Right renal cortex interstitium (tissue), 3 donors: ENCODE measurements around the gene STAT3. TPM values are rescaled to one million over a fixed set of nuclear protein-coding genes. Genes with fewer than 3 reads are reported as not detected.

Source experiments
- DNase-seq, 3 donors: peaks; one replicate each; pipeline ENCODE4 v3.0.0-alpha.2; 2013; ENCODE audit warnings: low read depth in 3 of 3, low spot score in 2 of 3
- polyA plus RNA-seq, 3 donors: library from polyadenylated mRNA; unstranded; fragments of 120-200 nt; gene quantifications; one replicate each; pipeline ENCODE4 v1.2.1, GENCODE V29; 2013; ENCODE audit not compliant: insufficient read length in 3 of 3

Gene STAT3
- polyA plus RNA-seq, 3 donors = 53.3 to 57.0 (median 55.3) TPM

DNA sequence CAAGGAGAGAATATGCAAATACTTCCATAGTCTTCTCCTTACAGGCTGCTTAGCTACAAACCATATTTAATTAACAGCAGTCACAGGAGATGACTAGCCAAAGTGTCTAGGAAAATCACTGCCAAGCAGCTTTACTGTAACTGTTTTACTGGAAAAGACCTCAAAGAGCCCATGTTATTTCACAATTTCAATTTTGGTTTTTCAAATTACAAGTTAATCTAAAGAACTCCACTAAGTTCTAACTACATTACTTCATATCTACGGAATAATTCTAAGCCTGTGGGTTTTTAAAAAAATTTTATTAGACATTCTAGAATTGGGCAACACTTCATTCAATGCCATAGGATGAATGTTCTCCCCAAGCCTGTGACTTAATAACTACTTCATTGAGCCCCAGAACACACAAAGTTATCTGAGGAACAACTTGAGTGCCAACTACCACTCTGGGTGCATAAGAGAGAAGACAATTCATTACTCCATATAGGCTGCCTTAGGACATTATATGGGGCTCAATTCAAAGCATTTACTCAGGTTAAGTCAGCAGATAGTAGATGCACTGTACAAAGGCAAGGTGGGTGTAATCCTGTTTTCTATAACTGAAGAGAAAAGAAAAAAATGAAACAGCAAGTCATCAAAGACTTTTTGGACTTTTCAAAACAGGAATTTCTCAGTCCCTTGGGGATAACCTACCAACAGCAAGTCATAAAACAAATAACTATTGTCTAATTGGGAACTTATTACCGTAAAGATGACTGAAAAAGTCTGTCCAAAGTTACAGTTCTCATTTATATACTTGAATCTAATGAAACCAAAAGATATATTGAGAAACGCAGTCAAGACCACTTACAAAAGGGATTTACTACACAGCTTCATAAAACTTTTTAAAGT lies 33.0 kb downstream of the STAT3 start:
- DNase-seq = no peak

DNA sequence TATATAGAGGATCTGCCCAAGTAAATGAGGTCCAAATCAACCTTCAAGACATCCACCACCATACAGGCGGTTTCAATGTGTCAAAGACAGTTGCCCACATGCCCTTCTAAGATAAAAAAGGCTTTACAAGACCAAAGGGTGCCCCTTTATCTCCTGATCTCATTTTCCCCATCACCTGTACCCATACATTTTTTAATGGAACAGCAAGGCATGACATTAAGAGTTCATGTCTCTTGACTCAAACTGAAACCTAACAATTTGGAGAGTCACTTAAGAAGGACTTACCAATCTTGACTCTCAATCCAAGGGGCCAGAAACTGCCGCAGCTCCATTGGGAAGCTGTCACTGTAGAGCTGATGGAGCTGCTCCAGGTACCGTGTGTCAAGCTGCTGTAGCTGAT lies 40.1 kb downstream of the STAT3 start:
- DNase-seq = no peak

DNA sequence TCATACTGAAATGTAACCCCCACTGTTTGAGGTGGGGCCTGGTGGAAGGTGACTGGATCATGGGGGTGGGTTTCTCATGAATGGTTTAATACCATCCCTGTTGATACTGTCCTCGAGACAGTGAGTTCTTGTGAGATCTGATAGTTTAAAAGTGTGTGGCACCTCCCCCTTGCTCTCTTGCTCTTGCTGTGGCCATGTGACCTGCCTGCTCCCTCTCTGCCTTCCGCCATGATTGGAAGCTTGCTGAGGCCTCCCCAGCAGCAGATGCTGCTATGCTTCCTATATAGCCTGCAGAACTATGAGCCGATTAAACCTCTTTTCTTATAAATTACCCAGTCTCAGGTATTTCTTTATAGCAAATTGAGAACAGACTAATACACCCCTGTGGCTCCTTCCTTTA lies 40.6 kb downstream of the STAT3 start:
- DNase-seq = no peak

DNA sequence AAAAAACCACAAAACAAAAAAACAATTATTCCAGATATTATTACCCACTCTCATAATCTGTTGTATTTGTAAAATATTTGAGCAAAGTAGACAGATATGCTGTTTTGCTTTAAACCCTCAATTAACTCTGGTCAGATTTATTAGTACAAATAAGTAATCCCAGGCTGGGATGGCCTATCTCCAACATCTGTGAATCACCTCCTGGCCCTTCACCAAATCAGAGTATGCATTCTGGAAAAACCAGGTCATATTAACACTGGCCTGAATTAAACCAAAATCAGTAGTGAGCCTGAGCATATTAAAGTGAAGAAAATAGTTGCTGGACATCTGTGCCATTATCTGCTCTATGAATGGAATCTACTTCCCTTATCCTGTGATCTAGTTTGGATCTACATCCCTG lies 41.0 kb downstream of the STAT3 start:
- DNase-seq = no peak

DNA sequence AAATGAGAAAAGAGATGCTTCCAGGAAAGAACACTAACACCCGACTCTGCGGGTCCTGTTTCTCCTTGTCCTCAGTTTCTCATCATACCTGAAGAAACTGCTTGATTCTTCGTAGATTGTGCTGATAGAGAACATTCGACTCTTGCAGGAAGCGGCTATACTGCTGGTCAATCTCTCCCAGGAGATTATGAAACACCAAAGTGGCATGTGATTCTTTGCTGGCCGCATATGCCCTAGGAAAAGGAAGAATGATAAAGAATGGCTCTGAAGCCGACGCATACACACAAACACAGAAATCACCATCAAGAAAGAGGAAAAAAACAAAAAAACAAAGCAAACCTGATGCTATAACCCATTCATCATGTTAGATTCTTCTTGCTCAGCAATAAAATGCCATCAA lies 41.8 kb downstream of the STAT3 start:
- no peak for DNase-seq

DNA sequence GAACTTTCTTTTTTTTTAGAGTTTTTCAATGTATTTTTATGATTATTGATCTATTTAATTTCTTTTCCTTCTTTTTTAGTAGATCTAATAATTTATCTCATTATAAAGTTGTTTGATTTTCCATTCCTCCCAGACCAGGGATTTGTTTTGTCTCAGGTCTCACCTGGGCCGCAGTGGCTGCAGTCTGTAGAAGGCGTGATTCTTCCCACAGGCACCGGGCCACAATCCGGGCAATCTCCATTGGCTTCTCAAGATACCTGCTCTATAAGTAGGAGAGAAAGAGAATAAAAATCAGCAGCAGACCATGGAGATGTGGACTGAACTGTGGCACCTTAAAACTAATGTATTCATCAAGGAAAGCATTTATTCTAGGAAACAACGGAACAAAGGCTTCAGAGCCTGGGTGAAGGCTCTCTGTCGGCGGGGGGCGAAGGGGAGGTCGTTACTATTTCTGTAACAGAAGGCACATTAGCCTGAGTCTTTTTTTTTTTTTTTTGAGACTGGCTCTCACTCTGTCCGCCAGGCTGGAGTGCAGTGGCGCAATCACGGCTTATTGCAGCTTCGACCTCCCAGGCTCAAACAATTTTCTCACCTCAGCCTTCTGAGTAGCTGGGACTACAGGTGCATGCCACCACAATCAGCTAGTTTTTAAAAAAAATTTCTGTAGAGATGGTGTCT lies 42.7 kb downstream of the STAT3 start:
- no peak for DNase-seq

DNA sequence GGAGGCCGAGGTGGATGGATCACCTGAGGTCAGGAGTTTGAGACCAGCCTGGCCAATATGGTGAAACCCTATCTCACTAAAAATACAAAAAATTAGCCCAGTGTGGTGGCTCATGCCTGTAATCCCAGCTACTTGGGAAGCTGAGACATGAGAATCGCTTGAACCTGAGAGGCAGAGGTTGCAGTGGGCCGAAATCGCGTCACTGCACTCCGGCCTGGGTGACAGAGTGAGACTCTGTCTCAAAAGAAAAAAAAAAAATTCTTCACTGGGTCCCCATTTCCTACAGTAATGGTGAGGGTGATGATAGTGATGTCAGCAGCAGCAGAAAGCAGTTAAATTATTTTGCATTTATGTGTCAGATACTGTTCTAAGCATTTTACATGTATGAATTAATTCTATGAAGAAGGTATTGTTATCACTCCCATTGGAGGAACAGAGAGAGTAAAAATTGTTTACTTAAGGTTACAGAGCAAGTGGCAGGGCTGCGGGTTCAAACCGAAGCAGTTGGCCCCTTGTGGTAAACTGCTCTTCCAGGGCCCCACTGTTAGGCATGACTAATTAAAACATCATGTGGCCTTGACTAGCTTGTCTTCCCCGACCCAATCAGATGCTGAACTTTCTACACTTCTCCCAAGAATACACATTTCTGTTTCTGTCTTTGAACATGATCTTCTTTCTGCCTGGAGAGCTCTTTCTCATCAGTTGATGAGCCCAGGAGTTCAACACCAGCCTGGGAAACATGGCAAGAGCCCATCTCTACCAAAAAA lies 45.8 kb downstream of the STAT3 start:
- DNase-seq = no peak

DNA sequence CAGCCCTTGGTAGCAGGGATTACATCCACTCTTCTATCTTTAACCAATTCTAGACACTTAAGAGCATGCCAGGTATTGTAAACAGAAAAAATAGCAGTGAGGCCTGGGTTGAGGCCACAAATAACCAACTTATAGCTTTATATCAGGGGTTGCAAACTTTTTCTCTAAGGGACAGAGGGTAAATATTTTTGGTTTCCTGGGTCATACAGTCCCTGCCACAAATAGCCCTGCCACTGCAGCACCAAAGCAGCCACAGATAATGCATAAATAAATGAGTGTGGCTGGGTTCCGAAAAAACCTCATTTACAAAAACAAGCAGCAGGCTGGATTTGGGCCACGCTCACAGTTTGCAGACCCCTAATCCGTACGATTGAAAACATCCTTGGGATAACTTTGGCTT lies 46.7 kb downstream of the STAT3 start:
- DNase-seq = no peak

DNA sequence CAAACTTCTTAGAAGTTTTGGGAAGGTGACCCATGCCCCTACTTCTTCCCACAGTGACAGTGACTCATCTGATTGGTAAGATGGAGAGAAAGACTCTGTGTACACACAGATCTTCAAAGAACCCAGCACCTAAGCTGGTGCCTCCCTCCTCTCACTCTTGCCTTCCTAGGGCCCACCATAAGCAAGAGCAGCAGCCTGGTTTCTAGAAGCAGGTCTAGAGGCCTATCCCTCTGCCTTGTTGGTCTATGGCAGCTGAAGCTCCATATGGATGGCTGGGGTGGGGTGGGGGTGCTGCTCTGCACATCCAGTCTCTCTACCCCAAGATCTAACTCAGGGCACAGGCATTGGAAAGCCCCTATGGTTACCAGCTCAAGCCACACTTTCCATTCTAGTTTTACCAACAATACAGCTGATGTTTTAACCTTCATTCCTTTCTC lies 47.5 kb downstream of the STAT3 start:
- no peak for DNase-seq

DNA sequence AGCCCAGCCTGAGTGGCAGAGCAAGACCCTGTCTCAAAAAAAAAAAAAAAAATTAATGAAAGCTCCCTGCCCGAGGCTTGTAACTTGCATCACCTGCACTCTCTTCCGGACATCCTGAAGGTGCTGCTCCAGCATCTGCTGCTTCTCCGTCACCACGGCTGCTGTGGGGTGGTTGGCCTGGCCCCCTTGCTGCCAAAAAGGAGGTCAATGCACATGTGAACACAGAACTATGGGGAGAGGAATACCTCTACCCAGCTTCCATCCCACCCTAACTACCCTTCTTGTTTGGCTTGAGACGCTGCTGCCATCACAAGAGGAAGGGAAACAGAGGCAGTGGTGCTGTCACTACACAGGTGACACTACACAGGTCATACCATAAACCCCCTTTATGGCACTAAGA lies 49.0 kb downstream of the STAT3 start:
- DNase-seq = no peak

DNA sequence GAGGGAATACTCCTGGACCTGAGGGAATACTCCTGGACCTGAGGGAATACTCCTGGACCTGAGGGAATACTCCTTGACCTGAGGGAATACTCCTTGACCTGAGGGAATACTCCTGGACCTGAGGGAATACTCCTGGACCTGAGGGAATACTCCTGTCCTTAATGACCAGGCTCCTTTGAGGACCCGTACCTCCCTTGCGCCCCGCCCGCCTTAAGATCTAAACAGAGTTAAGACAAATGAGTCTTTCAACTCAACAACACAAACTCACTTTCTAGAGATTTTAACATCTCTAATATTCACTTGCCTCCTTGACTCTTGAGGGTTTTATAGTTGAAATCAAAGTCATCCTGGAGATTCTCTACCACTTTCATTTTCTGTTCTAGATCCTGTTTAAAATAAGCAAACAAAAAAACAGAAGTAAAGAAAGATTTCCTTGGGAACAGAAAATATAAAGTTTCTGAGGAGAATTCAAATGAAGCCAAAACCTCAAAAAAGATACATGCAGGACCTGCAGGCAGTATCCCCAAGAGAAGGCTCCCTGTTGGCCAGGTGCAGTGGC lies 49.7 kb downstream of the STAT3 start:
- DNase-seq = no peak

DNA sequence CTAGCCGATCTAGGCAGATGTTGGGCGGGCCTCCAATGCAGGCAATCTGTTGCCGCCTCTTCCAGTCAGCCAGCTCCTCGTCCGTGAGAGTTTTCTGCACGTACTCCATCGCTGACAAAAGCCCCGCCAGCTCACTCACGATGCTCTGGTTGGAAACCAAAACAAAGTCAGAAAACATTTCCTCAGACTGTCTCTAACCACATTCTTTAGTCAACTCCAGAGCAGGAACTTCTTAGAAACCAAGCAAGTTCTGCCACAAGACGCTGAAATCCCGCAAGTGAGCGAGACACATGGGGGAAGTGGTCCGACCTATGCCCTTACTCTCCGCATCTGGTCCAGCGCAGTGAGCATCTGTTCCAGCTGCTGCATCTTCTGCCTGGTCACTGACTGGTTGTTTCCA lies 50.8 kb downstream of the STAT3 start:
- no peak for DNase-seq

DNA sequence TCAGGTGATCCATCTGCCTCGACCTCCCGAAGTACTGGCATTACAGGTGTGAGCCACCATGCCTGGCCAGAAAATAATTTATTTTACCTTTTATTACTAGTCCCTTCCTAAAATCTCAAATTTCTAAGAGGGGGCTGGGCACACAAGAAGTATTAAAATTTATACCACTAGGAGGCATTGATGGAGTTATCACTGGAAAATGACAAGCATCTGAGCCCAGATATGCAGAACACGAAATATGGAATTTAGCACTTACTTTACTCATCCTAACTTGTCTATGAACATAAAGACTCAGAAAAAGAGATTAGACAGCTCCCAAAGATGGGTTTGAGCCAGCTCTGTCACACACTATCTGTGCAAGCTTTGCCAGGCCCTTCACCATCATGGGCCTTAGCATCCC lies 53.6 kb downstream of the STAT3 start:
- DNase-seq = no peak

DNA sequence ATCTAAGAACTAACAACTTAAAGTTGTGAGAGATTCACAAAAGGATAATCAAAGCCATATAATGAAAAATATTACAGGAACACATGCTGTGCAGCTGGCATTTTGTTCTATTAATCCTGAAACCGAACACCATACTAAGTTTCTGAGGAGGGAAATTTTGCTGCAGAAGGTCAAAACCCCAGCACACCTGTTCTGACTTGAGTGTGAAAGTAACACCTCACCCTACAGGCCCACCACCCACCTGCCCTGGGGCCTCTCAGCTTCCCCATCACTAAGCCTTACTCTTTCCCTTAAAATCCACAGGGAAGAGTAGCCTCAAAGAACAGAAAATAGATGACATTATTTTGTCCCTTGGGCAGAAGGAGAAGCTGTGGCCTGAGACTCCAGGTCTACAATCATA lies 55.2 kb downstream of the STAT3 start:
- DNase-seq = no peak

DNA sequence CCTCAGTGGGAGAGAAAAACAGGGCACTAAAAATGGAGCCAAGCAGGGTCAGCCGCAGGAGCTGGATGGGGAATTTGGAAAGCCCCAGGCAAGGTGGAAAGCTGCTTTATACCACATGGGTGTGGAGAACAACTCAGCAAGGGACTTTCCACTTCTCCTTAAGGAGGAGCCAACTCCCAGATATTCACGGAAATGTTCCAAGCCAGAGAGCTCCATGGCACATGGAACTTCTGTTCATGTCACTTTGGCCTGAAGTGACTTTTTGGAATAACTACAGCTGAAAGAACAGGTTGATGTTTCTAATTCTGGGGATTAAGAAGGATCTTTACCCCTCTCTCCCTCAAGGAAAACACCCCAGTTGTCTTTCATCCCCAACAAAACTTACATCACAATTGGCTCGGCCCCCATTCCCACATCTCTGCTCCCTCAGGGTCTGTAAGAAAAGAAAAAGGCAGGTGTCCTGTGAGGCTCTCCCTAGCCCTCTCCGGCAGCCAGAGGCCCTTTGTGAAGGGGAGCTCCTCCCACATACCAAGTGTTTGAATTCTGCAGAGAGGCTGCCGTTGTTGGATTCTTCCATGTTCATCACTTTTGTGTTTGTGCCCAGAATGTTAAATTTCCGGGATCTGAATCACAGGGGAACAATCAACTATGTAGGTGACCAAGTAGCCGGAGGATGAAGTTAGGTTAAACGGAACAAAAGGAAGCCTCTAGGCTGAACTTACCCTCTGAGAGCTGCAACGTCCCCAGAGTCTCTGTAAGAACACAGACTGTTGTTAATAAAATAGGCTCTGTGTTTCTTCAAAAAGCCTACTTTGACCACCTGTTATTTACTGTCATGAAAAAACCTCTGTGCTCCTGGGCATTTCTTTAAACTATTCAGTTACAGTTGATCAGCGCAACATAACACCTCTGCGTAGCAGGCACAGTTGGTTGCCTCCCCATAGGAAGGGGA lies 58.9 kb downstream of the STAT3 start:
- no peak for DNase-seq

DNA sequence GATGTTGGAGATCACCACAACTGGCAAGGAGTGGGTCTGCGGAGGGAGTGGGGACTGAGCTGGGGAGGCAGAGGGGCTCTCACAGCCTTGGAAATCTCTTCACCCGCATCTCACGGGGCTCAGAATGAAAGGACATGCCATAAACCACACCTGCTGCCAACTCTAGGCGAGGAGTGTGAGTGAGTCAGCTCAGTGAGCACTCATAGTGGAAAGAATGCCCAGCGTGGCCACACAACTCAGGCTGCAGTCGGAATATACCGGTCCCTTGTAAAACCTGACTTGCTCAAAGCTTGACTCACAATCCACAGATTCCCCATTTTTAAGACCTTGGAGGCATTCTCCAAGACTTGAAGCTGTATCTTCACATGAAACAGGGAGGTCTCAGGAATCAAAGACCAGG lies 63.2 kb downstream of the STAT3 start:
- DNase-seq = no peak

DNA sequence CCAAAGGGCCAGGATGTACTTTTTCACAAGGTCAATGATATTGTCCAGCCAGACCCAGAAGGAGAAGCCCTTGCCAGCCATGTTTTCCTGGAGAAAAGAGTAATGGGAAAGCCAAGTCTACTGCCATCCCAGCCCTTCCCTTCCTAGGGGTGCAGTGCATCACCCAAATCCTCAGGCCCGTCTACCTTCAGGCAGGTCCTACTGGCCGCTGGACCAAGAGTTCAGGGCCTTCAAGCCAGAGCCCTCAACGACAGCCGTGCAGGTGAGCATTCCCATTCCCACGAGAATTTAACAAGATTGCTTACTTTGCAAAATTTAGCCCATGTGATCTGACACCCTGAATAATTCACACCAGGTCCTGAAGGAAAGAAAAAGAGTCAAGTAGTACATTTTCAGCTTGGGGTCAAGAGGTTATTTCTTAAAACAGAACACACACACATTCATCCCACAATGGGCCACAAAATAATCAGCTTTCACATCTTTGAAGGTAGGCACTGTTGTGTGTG lies 64.9 kb downstream of the STAT3 start:
- no peak for DNase-seq

DNA sequence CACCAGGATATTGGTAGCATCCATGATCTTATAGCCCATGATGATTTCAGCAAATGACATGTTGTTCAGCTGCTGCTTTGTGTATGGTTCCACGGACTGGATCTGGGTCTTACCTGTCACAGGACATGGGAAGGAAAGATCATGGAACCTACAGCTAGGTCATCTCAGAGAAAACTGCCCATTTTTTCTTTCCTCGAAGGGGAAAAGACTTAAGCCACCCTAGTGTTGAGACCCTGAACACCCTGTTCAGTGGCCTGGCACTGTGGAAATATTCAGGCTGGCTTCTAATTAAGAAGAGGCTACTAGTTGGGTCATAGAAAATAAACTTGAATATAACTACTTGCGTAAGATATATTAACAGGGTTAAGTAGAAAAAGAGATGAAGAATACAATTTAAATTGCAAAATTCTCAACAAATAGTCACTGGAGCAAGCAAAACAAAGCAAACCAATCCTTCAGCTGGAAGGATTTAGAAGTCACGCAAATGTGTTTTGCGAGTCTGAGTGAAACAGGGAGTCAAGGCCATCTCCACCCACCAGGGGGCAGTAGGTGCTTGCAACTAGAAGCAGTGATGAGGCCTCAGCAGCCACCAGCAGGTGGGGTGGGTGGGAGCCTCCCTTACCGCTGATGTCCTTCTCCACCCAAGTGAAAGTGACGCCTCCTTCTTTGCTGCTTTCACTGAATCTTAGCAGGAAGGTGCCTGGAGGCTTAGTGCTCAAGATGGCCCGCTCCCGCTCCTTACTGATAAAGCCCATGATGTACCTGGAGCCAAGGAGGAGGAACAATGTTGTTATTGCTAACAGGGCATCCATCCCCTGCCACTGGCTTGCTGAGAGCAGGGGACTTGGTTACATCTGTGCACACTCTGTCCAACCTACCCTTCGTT lies 65.6 kb downstream of the STAT3 start:
- DNase-seq = peak; percentile 82 to 83 (median 83)

DNA sequence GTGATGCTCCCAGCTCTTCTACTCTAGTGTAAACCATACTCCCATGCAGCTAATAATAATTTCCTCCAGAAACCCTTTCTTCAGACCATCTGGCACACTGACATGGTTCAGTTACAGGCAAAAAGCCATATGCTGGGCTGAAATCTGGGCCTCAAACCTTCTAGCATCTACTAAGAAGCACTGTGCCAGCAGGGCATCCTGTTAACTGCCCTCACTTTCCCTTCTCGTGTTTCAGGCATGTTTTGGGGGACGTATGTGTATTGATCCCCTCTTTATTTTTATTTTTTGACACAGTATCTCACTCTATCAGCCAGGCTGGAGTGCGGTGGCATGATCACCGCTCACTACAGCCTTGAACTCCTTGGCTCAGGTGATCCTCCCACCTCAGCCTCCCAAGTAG lies 66.7 kb downstream of the STAT3 start:
- no peak for DNase-seq
